Fibroblast of pulmonary artery (primary cell): ENCODE measurements around the gene NR1D1.

ENCODE experiments used
- DNase-seq: peaks from one replicate; pipeline ENCODE4 v3.0.0-alpha.2; 2010; ENCODE audit warnings: low read depth
- H3K4me3 ChIP-seq: replicated peaks from 2 replicates; pipeline ENCODE4 v1.5.1; 2011; ENCODE audit warnings: low read depth, mild to moderate bottlenecking, control low read depth, low read length, moderate library complexity
- CTCF ChIP-seq: IDR thresholded peaks from 2 replicates; pipeline ENCODE4 v1.5.1; 2011; ENCODE audit warnings: mild to moderate bottlenecking, control low read depth, low read length, inconsistent platforms; ENCODE audit errors: missing control alignments

The NR1D1 gene

GRCh38 chr17:40112191-40112711, 11.9 kb upstream of the NR1D1 start:
- no peak overlapping the region for H3K4me3 ChIP-seq
- no peak for DNase-seq
- TF ChIP-seq CTCF, result no peak

GRCh38 chr17:40111221-40112128, 11.1 kb upstream of the NR1D1 start:
- H3K4me3 ChIP-seq, result no peak overlapping the region
- DNase-seq, result peak; percentile 99
- peak; percentile 71 for TF ChIP-seq CTCF

- no peak for DNase-seq
- no peak overlapping the region for H3K4me3 ChIP-seq
- no peak for TF ChIP-seq CTCF
These were observed 9.8 kb upstream of the NR1D1 start for GRCh38 chr17:40110026-40110845.

GRCh38 chr17:40108970-40109824, 8.8 kb upstream of the NR1D1 start:
- peak; percentile 23 for TF ChIP-seq CTCF
- DNase-seq, result no peak
- no peak overlapping the region for H3K4me3 ChIP-seq

GRCh38 chr17:40107522-40108174, 7.3 kb upstream of the NR1D1 start:
- DNase-seq, result peak; percentile 24

More at GRCh38 chr17:40107522-40108174, 7.3 kb upstream of the NR1D1 start:
- TF ChIP-seq CTCF, result no peak
- no peak overlapping the region for H3K4me3 ChIP-seq
